ENCODE measurements around the gene PDSS2.
"Not testable (repeated sequence)": the region's sequence is repeated elsewhere in the genome, so short reads cannot be mapped to it uniquely, and the experiment has no call there.

PDSS2 gene

GRCh38 chr6:107218142-107218541, 241.2 kb downstream of the PDSS2 start:
- DNase-seq (ENCODE audit: low read depth in 3 of 3): no peak

- no peak for DNase-seq (ENCODE audit: low read depth in 3 of 3)
Measured at GRCh38 chr6:107217248-107217647, 242.1 kb downstream of the PDSS2 start.

- DNase-seq (ENCODE audit: low read depth in 3 of 3): no peak
Measured at GRCh38 chr6:107216197-107216933, 243.0 kb downstream of the PDSS2 start.

- DNase-seq (ENCODE audit: low read depth in 3 of 3): no peak
Measured at GRCh38 chr6:107215334-107215733, 244.0 kb downstream of the PDSS2 start.

- DNase-seq (ENCODE audit: low read depth in 3 of 3): no peak
Measured at GRCh38 chr6:107214655-107215054, 244.7 kb downstream of the PDSS2 start.

- no peak for DNase-seq (ENCODE audit: low read depth in 3 of 3)
Measured at GRCh38 chr6:107209406-107210305, 249.7 kb downstream of the PDSS2 start.

- no peak for DNase-seq (ENCODE audit: low read depth in 3 of 3)
Measured at GRCh38 chr6:107207251-107207873, 252.0 kb downstream of the PDSS2 start.

GRCh38 chr6:107205058-107205998, 254.0 kb downstream of the PDSS2 start:
- no peak for DNase-seq (ENCODE audit: low read depth in 3 of 3)

GRCh38 chr6:107202876-107203468, 256.4 kb downstream of the PDSS2 start:
- no peak for DNase-seq (ENCODE audit: low read depth in 3 of 3)

- DNase-seq (ENCODE audit: low read depth in 3 of 3): no peak
Measured at GRCh38 chr6:107198631-107199416, 260.5 kb downstream of the PDSS2 start.

GRCh38 chr6:107196152-107196551, 263.2 kb downstream of the PDSS2 start:
- no peak for DNase-seq (ENCODE audit: low read depth in 3 of 3)

GRCh38 chr6:107194723-107195122, 264.6 kb downstream of the PDSS2 start:
- not testable (repeated sequence) for DNase-seq (ENCODE audit: low read depth in 3 of 3)

- no peak for DNase-seq (ENCODE audit: low read depth in 3 of 3)
Measured at GRCh38 chr6:107192830-107193229, 266.5 kb downstream of the PDSS2 start.

- DNase-seq (ENCODE audit: low read depth in 3 of 3): no peak
Measured at GRCh38 chr6:107187630-107188029, 271.7 kb downstream of the PDSS2 start.

GRCh38 chr6:107186047-107186446, 273.3 kb downstream of the PDSS2 start:
- DNase-seq (ENCODE audit: low read depth in 3 of 3): no peak

- DNase-seq (ENCODE audit: low read depth in 3 of 3): no peak
Measured at GRCh38 chr6:107185391-107185970, 273.9 kb downstream of the PDSS2 start.

GRCh38 chr6:107184435-107184834, 274.9 kb downstream of the PDSS2 start:
- no peak for DNase-seq (ENCODE audit: low read depth in 3 of 3)

- DNase-seq (ENCODE audit: low read depth in 3 of 3): no peak
Measured at GRCh38 chr6:107180099-107180498, 279.3 kb downstream of the PDSS2 start.

GRCh38 chr6:107179004-107179403, 280.4 kb downstream of the PDSS2 start:
- DNase-seq (ENCODE audit: low read depth in 3 of 3): no peak

- no peak for DNase-seq (ENCODE audit: low read depth in 3 of 3)
Measured at GRCh38 chr6:107173779-107174178, 285.6 kb downstream of the PDSS2 start.
